HG03060 (cell line): ENCODE measurements around the gene OR4F6.
"Not testable (repeated sequence)": the region's sequence is repeated elsewhere in the genome, so short reads cannot be mapped to it uniquely, and the experiment has no call there.

ENCODE experiments used
- ATAC-seq: cut with Tn5 transposase; IDR thresholded peaks from one replicate; pipeline ENCODE4 v1.9.1; 2021; ENCODE audit warnings: low read depth, moderate number of reproducible peaks; ENCODE audit not compliant: unreplicated experiment

OR4F6 gene

DNA sequence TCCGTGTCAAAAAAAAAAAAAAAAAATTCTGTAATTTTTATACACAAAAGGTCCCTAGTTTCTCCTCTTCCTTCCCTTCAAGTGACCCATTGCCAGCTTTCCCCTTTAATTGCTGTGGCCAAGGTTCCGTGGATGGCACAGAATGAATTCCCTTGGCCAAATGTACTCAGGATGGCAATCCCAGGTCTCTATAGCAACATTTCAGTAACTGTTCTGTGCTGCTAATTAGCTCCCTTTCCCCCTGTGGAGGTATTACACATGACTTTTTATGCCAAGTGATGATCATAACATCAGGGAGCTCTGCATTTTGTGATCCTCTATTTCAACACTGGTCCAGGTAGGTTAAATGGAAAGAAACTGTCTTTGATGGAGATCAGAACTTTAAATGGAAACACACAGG is at the start of gene OR4F6:
Gene OR4F6, plus strand, starts transcription at position 301 of the 400 bp plus-strand sequence. CDS start 2,211 bp downstream, outside the sequence.
- no peak for ATAC-seq

GRCh38 chr15:101764669-101765339 is 38.5 kb upstream of the OR4F6 start:
- ATAC-seq = not testable (repeated sequence)

DNA sequence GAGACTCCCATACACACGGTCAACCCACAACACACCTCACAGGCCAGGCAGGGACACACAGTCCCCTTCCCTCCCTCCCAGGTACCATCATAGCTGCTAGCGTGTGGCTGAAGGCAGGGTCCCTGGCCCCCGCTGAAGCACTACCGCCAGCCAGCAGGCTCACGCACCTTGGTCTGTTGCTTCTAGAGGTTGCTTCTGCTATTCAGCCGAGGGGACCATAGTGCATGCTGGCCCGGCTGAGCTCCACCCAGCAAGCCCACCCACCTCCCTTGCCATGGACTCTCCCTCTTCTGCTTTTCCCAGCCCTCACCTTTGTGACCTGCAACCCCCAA is 38.0 kb upstream of the OR4F6 start:
- ATAC-seq = not testable (repeated sequence)

DNA sequence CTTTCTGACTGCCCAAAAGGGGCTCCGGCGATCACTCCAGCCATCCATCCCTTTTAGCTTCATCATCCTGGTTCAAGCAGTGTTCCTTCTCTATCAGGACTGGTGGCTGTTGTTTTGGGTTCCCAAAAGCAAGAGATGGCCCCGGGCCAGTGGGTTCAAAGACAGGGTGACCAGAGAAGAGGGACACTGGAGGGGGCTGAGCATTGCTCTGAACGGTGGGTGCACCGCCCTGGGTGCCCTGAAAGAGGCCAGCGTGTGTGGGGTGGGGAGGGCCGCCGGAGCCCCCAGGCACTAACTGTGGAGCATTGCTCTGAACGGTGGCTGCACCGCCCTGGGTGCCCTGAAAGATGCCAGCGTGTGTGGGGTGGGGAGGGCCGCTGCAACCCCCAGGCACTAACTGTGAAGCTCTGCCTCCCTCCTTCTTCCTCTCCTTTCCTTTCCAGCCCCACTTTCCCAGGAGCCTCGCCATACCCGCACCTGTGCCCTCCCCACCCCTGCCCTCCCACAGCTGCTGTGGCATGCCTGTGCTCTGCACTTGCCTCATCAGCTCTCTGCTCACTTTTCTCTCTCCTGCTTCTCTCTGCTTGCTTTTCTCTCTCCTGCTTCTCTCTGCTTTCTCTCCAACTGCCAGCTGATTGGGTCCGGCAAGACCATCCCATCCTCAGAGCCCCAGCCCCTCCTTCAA is 37.4 kb upstream of the OR4F6 start:
- ATAC-seq = no peak

GRCh38 chr15:101767083-101767640 is 36.1 kb upstream of the OR4F6 start:
- ATAC-seq = not testable (repeated sequence)

- ATAC-seq = no peak
Measured at GRCh38 chr15:101772921-101773320, 30.4 kb upstream of the OR4F6 start.

DNA sequence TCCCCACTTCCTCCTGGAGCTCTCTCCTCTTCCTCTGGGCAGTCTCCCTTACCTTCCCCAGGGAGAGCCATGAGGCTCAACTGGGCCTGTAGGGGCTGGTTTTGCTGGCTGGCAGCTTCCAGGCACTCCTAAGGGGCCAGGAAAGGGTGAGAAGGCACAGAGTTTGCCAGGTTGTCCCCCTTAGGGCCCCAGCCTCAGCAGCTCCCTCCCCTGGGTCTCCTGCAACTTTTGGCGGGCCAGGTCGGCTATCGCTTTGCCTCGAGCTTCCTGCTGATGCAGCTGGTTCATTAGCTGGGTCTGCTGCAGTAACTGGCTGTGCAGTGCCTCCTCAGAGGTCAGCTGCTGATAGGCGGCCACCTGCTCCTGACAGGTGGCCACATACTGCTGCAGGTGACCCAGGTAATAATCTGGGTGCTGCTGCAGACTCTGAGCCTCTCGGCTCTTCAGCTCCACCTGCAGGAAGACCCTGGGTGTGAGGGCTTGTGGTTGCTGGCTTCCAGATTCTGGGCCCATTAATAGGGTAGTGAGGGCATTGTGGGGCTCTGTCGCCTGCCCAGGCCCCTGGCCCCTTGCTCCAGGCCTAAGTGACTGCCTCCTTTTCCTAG is 29.7 kb upstream of the OR4F6 start:
- ATAC-seq = no peak

- ATAC-seq = no peak
Measured at GRCh38 chr15:101775136-101775535, 28.2 kb upstream of the OR4F6 start.

- not testable (repeated sequence) for ATAC-seq
Measured at GRCh38 chr15:101778576-101778975, 24.7 kb upstream of the OR4F6 start.

DNA sequence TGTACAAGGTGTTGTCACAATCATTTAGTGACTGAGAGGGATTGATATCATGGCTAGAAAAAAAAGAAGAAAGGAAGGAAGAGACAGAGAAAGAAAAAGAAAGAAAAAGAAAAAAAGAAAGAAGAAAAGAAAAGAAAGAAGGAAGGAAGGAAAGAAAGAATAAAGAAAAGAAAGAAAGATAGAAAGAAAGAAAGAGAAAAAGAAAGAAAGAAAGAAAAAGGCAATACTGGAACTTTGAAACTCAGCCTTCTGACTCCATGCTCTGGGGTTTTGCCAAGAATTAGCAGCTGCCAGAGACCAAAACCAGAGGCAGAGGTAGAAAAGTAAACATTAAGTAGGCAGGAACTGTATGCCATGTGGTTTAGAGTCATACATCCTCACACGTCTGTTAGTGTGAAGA is 23.1 kb upstream of the OR4F6 start:
- not testable (repeated sequence) for ATAC-seq

DNA sequence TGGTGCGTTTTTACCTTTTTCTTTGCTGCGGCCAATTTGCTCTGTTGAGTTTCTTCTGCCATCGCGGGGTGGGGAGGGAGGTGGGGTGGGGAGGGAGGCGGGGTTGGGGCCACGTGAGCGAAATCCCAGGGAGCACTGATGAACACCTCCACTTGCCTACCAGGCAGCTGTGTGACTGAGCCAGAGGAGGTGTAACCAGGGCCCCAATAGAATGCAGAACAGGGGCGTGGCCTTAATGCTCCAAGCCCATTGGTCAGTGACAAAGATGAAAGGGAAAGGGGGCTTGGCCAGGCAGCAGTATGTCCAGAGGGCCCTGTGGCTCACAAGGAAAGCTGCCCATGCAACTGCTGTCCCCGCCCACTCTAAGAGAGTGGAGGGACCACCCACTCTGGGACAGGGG is 21.4 kb upstream of the OR4F6 start:
- ATAC-seq = no peak

- no peak for ATAC-seq
Measured at GRCh38 chr15:101784644-101785043, 18.7 kb upstream of the OR4F6 start.

GRCh38 chr15:101786422-101786821 is 16.9 kb upstream of the OR4F6 start:
- not testable (repeated sequence) for ATAC-seq

GRCh38 chr15:101788001-101788400 is 15.3 kb upstream of the OR4F6 start:
- not testable (repeated sequence) for ATAC-seq

DNA sequence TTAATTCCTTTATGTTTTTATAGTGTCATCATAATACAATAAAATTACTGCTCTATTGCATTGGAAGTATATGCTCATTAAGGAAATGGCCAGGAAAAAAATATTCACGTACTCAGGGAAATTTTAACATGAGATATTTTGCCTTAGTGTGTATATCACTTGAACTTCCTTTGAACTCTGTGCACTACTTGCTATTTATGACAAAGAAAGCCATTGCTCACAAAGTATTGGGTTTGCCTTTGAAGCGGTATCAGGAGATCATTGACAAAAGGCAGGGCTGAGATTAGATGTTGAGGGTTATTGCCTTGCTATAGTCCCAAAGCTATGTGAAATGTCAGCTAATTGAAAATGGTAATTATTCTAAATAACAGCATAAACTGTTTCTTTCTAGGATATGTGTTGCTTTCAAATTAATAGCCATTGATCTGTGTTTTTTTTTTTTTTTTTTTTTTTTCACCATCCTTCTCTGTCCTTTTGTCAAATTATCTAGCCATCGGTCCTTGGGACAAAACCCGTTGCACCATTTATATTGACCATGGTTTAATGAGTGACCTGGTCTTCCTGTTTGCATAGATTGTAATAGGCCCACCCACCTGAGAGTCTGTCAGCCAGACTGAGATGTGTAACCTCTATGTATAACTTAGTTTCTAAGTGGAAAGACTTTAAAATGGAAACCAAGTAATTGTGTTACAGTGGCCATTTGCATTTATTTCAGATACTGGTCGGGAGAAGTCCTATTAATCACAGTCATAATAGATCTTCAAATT is 14.6 kb upstream of the OR4F6 start:
- ATAC-seq = not testable (repeated sequence)

GRCh38 chr15:101790748-101791147 is 12.6 kb upstream of the OR4F6 start:
- ATAC-seq = not testable (repeated sequence)

DNA sequence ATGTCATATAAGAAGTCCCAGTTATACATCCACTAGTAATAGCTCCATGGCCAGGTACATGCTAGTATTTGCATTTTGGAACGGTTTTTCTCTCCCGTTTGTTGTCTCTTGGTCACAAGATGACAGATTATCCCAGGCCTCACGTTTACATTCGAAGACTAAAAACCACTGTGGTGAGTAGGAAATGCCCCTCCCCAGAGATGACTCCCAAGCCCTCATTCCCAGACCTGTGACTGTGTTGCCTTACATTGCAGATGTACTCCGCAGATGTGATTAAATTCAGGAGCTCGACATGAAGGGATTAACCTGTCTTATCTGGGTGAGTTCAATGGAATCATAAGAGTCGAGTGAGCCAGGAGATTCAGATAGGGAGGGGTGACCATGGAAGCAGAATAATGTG is 9.3 kb upstream of the OR4F6 start:
- not testable (repeated sequence) for ATAC-seq

DNA sequence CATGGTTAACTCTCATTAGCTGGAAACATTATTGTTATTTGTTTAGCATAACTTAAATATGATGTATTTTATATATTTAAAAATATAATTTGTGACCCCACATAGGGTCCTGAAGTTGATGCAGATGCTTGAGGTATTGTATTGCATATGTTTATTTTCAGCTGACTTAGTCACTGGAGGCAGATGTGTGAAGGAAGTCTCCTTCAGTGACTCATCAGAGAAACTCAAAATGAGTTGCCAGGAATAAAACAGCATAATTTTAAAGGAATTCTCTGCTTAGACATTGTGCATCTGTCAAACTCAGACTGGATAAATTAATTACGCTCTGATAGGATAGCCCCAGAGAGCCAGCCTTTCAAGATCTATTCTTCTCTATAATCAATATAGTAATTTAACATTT is 7.9 kb upstream of the OR4F6 start:
- no peak for ATAC-seq

DNA sequence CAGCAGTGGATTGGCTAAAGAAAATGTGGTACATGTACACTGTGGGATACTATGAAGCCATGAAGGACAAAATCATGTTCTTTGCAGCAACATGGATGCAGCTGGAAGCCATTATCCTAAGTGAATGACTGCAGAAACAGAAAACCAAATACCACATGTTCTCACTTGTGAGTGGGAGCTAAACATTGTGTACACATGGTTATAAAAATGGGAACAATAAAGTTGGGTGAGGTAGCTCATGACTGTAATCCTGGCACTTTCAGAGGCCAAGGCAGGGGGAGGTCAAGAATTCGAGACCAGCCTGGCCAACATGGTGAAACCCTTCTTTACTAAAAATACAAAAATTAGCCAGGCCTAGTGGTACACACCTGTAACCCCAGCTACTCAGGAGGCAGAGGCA is 3.6 kb upstream of the OR4F6 start:
- ATAC-seq = no peak

DNA sequence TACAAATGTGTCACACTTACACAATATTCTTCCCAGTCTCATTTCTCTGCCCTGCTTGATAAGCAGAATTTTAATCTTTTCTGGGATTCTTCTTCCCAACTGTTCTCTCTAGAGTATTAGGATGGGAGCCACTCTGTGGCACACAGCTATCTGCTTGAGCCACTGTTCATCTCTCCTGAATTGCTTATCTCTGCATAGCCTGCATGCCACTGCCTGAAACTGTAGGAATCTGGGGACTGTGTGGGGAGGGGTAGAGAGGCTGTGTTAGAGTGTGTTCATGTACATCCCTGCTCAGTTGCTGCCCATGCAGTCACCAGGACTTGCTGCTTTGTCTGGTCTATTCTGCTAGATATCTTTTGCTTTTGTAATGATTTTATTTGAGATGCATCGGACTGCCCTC is 2.3 kb upstream of the OR4F6 start:
- no peak for ATAC-seq

DNA sequence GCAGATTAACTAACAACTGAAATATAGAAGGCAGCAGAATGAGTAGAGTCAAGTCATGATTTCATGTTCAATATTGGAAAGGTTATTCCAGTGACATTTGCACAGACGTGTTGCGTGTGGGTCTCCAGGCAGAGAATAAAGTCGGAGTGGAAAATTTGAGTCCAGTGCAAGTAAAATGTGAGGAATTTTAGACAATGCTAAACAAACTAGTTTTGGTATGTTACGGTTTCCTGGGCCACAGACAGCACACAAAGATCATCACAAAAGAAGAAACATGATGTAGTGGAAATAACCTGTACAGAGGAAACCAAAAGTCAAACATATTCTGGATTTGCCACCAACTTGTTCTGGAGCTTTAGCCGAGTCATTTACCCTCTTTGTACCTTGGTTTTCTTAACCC is 367 bp downstream of the OR4F6 start:
- no peak for ATAC-seq
